CD4-positive, alpha-beta T cell treated with Interleukin-17A for 1 hour (primary cell): ENCODE results near the gene NECTIN4.
"Not testable (repeated sequence)": the region's sequence is repeated elsewhere in the genome, so short reads cannot be mapped to it uniquely, and the experiment has no call there.

Experiments
- DNase-seq: peaks from one replicate; pipeline ENCODE4 v3.0.0-alpha.2; 2020

Gene NECTIN4

GRCh38 chr1:161048949-161049722 is 40.2 kb downstream of the NECTIN4 start:
- no peak for DNase-seq

- DNase-seq, result no peak
These were observed 41.6 kb downstream of the NECTIN4 start for GRCh38 chr1:161047436-161048420.

GRCh38 chr1:161046605-161047228 is 42.6 kb downstream of the NECTIN4 start:
- DNase-seq, result peak; percentile 56

- peak; percentile 96 for DNase-seq
These were observed 43.4 kb downstream of the NECTIN4 start, which contains the start of gene USF1 for GRCh38 chr1:161045736-161046604. USF1 (minus strand) TSS chr1:161045977; CDS start chr1:161043275, 2,702 bp downstream.

GRCh38 chr1:161044908-161045735 is 44.2 kb downstream of the NECTIN4 start:
- peak; percentile 82 for DNase-seq

GRCh38 chr1:161044535-161044907 is 44.8 kb downstream of the NECTIN4 start:
- DNase-seq, result peak; percentile 67

- no peak for DNase-seq
These were observed 49.8 kb downstream of the NECTIN4 start for GRCh38 chr1:161039546-161039945.

GRCh38 chr1:161039154-161039545 is 50.2 kb downstream of the NECTIN4 start:
- no peak for DNase-seq

GRCh38 chr1:161038523-161039153 is 50.7 kb downstream of the NECTIN4 start, which contains the start of gene TSTD1:
TSTD1 (minus strand) TSS chr1:161038964; CDS start chr1:161038889, 75 bp downstream.
- peak; percentile 92 for DNase-seq

- no peak for DNase-seq
These were observed 51.5 kb downstream of the NECTIN4 start for GRCh38 chr1:161037661-161038522.

GRCh38 chr1:161033751-161034150 is 55.6 kb downstream of the NECTIN4 start:
- no peak for DNase-seq

- no peak for DNase-seq
These were observed 56.9 kb downstream of the NECTIN4 start for GRCh38 chr1:161032409-161032808.

GRCh38 chr1:161031874-161032273 is 57.5 kb downstream of the NECTIN4 start:
- DNase-seq, result no peak

GRCh38 chr1:161029466-161029865 is 59.9 kb downstream of the NECTIN4 start:
- not testable (repeated sequence) for DNase-seq

- DNase-seq, result not testable (repeated sequence)
These were observed 62.4 kb downstream of the NECTIN4 start for GRCh38 chr1:161026954-161027353.

GRCh38 chr1:161022432-161022831 is 66.9 kb downstream of the NECTIN4 start:
- not testable (repeated sequence) for DNase-seq

GRCh38 chr1:161021970-161022353 is 67.4 kb downstream of the NECTIN4 start:
- DNase-seq, result no peak

- peak; percentile 96 for DNase-seq
These were observed 68.0 kb downstream of the NECTIN4 start for GRCh38 chr1:161021165-161021969.
